HPDE6-E6E7 (cell line): Measurements from ENCODE around the gene GLT1D1.

Source experiments
- DNase-seq: peaks from one replicate; pipeline ENCODE4 v3.0.0; 2011; ENCODE audit warnings: missing footprints; ENCODE audit errors: extremely low spot score

The GLT1D1 gene

GRCh38 chr12:128966203-128966810 lies 113.0 kb downstream of the GLT1D1 start:
- DNase-seq: no peak

- no peak for DNase-seq
Observed at GRCh38 chr12:128968668-128969067, 115.4 kb downstream of the GLT1D1 start.

- no peak for DNase-seq
Observed at GRCh38 chr12:128969480-128970055, 116.3 kb downstream of the GLT1D1 start.

- DNase-seq: no peak
Observed at GRCh38 chr12:128970110-128970509, 116.8 kb downstream of the GLT1D1 start.

GRCh38 chr12:128970941-128971340 lies 117.7 kb downstream of the GLT1D1 start:
- DNase-seq: no peak

GRCh38 chr12:128971802-128972201 lies 118.5 kb downstream of the GLT1D1 start:
- DNase-seq: no peak

- no peak for DNase-seq
Observed at GRCh38 chr12:128973883-128974681, 120.8 kb downstream of the GLT1D1 start.

- no peak for DNase-seq
Observed at GRCh38 chr12:128974881-128975280, 121.6 kb downstream of the GLT1D1 start.

GRCh38 chr12:128976120-128976738 lies 123.0 kb downstream of the GLT1D1 start:
- DNase-seq: no peak

- no peak for DNase-seq
Observed at GRCh38 chr12:128977441-128977840, 124.2 kb downstream of the GLT1D1 start.

- DNase-seq: no peak
Observed at GRCh38 chr12:128978067-128978466, 124.8 kb downstream of the GLT1D1 start.

GRCh38 chr12:128980623-128981022 lies 127.3 kb downstream of the GLT1D1 start:
- no peak for DNase-seq

- no peak for DNase-seq
Observed at GRCh38 chr12:128981971-128982533, 128.8 kb downstream of the GLT1D1 start.

GRCh38 chr12:128982933-128983332 lies 129.7 kb downstream of the GLT1D1 start:
- no peak for DNase-seq

GRCh38 chr12:128983371-128983770 lies 130.1 kb downstream of the GLT1D1 start:
- no peak for DNase-seq

- DNase-seq: no peak
Observed at GRCh38 chr12:128986957-128987356, 133.7 kb downstream of the GLT1D1 start.

- DNase-seq: no peak
Observed at GRCh38 chr12:128989287-128989686, 136.0 kb downstream of the GLT1D1 start.

- no peak for DNase-seq
Observed at GRCh38 chr12:128991716-128992115, 138.4 kb downstream of the GLT1D1 start.

GRCh38 chr12:128992116-128992515 lies 138.8 kb downstream of the GLT1D1 start:
- no peak for DNase-seq

- DNase-seq: no peak
Observed at GRCh38 chr12:128992550-128992949, 139.3 kb downstream of the GLT1D1 start.

GRCh38 chr12:128994856-128995255 lies 141.6 kb downstream of the GLT1D1 start:
- DNase-seq: no peak

- DNase-seq: no peak
Observed at GRCh38 chr12:128995619-128996018, 142.3 kb downstream of the GLT1D1 start.
